ENCODE measurements around the gene CCDC185.

The CCDC185 gene

DNA sequence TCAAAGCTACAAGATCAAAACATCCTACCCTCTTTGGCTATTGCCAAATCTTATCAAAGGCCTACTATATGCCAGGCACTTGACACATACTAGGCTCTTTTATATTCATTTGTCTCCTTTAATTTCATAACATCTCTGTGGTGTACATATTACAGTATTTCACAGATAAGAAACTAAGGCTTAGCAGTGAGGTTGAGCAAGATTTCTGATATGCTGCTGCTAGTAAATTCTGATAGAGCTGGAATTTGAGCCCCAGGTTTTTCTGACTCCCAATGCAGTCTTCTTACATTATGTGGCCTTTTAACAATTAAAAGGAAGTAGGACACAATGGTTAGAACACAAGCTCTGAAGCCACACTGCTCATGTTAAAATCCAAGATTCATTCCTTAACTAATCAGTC, 16.8 kb downstream of the CCDC185 start:
- TF ChIP-seq, protein P1, sequence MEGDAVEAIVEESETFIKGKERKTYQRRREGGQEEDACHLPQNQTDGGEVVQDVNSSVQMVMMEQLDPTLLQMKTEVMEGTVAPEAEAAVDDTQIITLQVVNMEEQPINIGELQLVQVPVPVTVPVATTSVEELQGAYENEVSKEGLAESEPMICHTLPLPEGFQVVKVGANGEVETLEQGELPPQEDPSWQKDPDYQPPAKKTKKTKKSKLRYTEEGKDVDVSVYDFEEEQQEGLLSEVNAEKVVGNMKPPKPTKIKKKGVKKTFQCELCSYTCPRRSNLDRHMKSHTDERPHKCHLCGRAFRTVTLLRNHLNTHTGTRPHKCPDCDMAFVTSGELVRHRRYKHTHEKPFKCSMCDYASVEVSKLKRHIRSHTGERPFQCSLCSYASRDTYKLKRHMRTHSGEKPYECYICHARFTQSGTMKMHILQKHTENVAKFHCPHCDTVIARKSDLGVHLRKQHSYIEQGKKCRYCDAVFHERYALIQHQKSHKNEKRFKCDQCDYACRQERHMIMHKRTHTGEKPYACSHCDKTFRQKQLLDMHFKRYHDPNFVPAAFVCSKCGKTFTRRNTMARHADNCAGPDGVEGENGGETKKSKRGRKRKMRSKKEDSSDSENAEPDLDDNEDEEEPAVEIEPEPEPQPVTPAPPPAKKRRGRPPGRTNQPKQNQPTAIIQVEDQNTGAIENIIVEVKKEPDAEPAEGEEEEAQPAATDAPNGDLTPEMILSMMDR (IDR thresholded peaks at IDR 0.05; ENCODE audit: low read depth, low read length) = no peak
- H3K4me3 ChIP-seq (ENCODE audit: low read depth, low read length) = no peak overlapping the region

DNA sequence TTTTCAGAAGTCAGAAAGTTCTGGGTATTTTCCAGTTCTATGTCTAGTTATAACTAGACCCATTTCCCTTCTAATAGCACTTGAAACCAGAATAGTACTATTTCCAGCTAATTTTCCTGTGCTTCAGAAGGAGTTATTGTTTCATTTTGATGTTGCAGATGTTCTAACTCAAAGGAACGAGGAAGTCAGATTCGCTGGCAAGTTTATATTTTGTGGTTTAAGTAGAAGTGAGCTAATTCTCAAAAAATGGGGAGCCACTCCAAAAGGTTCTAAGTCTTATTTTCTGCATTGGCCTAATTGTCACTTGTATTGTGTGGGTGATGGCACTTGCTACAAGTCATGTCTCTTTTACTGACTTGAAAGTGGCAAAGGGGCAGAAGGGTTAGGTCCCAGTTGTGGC, 18.1 kb downstream of the CCDC185 start:
- TF ChIP-seq, protein P1 (IDR thresholded peaks at IDR 0.05; ENCODE audit: low read depth, low read length) = no peak
- peak overlapping the region; percentile 16; the same call in 1 of the 2 replicates for H3K4me3 ChIP-seq (ENCODE audit: low read depth, low read length)

DNA sequence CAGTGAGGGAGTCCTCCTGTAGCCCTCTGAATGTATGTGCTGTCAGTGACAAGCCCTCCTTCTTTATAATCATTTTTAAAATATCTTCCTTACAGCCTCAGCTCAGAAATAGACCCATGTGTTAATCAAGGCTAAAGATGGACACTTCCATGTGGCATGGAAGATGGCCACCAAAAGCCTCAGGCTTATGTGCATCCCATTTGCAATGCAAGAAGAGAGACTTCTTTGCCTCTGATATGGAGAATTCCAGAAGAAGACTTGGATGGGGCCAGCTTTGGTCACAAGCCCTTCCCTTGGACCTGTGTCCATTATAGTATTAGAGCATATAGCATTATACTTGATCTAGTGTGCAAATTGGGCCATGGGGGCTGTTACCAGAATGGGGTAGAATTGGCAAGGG, 18.5 kb downstream of the CCDC185 start:
- no peak overlapping the region for H3K4me3 ChIP-seq (ENCODE audit: low read depth, low read length)
- TF ChIP-seq, protein P1 (IDR thresholded peaks at IDR 0.05; ENCODE audit: low read depth, low read length) = no peak

DNA sequence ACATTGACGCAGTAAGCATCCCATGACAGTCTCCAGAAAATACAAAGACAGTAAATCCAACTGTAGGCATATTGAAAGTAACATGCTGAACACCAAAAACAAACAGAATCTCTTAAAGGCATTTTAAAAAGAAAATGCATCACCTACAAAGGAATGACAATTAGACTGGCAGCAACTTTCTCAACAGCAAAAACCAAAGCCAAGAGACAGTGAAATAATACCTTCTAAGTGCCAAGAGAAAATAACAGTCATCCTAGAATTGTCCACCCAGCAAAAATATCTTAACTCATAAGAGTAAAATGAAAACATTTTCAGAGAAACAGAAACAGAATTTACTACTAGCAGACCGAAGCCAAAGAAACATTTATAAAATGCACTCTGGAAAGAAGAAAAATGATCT, 20.0 kb downstream of the CCDC185 start:
- no peak overlapping the region for H3K4me3 ChIP-seq (ENCODE audit: low read depth, low read length)
- TF ChIP-seq, protein P1 (IDR thresholded peaks at IDR 0.05; ENCODE audit: low read depth, low read length) = no peak

DNA sequence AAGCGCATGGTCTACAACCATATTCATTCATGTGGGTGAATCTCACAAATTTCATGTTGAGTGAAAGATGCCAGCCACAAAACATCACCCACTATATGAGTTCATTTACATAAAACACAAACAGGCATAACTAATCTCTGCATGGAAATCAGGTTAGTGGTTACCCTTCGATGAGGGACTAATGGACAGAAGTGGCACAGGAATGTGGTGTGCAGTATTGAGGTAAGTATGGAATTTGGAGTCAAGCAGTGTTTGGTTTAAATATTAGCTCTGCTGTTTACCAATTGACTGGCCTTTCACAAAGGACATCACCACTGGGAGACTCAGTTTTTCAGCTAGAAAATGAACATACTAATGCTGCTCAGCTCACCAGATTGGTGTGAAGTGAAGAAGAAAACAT, 24.2 kb downstream of the CCDC185 start:
- TF ChIP-seq, protein P1 (IDR thresholded peaks at IDR 0.05; ENCODE audit: low read depth, low read length) = no peak
- no peak overlapping the region for H3K4me3 ChIP-seq (ENCODE audit: low read depth, low read length)

DNA sequence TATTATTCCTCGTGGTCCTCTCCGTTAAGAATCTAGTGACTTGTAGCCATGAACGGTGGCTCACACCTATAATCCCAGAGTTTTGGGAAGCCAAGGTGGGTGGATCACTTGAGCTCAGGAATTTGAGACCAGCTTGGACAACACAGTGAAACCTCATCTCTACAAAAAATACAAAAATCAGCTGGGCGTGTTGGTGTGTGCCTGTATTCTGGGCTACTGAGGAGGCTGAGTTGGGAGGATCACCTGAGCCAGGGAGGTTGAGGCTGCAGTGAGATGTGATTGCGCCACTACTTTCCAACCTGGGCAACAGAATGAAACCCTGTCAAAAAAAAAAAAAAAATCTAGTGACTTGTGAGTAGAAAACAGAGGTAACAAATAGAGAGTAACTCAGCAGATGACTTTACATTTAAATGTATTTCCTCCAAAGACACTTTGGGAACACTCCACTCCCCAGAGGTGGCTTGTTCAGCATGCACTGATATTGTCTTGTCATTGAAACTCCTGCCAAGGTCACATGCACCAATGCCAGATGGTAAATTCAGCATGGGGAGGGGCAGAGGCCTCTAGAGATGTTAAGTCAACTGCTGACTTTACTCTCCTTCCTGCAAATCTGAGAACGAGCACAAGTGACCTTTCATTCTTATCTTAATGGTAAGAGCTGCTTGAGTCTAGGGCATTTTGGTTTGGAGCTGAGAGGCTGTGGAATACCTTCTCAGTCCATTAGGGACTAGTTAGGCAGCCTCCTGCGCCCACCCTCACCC, 24.9 kb downstream of the CCDC185 start:
- TF ChIP-seq, protein P1 (IDR thresholded peaks at IDR 0.05; ENCODE audit: low read depth, low read length) = no peak
- H3K4me3 ChIP-seq (ENCODE audit: low read depth, low read length) = no peak overlapping the region

DNA sequence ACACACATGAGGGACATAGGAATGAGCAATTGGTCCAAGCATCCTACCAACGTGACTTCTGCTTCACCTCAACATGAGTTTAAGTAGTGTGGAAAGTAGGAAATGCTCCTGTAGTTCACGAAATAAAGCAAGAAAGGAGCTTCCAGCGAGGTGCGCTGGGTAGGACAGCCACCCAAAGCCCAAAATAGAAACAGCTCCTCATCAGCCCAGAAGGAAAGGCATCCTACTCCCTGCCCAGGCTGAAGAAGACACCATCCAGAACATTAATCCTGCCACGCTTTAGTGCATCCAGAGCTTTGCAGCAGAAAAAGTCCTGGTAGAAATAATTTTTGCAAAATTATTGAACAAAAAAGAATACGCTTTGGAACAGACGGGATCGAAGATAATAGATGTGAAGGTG, 25.9 kb downstream of the CCDC185 start:
- no peak overlapping the region for H3K4me3 ChIP-seq (ENCODE audit: low read depth, low read length)

More for the DNA sequence above, 25.9 kb downstream of the CCDC185 start:
- TF ChIP-seq, protein P1 (IDR thresholded peaks at IDR 0.05; ENCODE audit: low read depth, low read length) = no peak

All from WI38 (cell line).